H1 (cell line): ENCODE results near the gene EVI2B. TPM values are rescaled to one million over a fixed set of nuclear protein-coding genes. Genes with fewer than 3 reads are reported as not detected.

Source experiments
- CTCF ChIA-PET: fragments of 300-600 bp; sonication (Branson Sonifier 250); formaldehyde crosslinking; loops from one replicate; lab custom pipeline; 2021; ENCODE audit not compliant: partially characterized antibody; lab: Charles Lee
- POLR2A ChIA-PET: fragments of 300-600 bp; sonication (Branson Sonifier 250); formaldehyde crosslinking; loops from one replicate; lab custom pipeline; 2021; ENCODE audit warnings: inconsistent platforms; ENCODE audit not compliant: partially characterized antibody; lab: Charles Lee
- DNase-seq, 2 experiments: peaks; one replicate each; pipeline versions ENCODE4 v3.0.0 to v3.0.0-alpha.2; 2010 to 2022; ENCODE audit warnings: low spot score in 2 of 2, low read depth in 1 of 2, mixed read lengths in 1 of 2
- FAIRE-seq: peaks from 2 replicates; lab custom pipeline; 2011; peaks lifted over from hg19 to GRCh38; lab: Jason Lieb, UNC
- H2AFZ ChIP-seq: 2 replicates; pipeline ENCODE4 v1.8.1; 2012; ENCODE audit warnings: low read length, inconsistent platforms
- H2AK5ac ChIP-seq: 2 replicates; pipeline ENCODE4 v1.6.1; 2013; ENCODE audit warnings: low read depth, low read length
- H2BK120ac ChIP-seq: replicated peaks from 2 replicates; pipeline ENCODE3; 2013; ENCODE audit warnings: low read depth, low read length, inconsistent platforms
- H2BK12ac ChIP-seq: 2 replicates; pipeline ENCODE4 v1.6.1; 2013; ENCODE audit warnings: low read depth, low read length
- H2BK15ac ChIP-seq: 2 replicates; pipeline ENCODE4 v1.6.1; 2013; ENCODE audit warnings: low read length
- H2BK20ac ChIP-seq: 2 replicates; pipeline ENCODE4 v1.6.1; 2013; ENCODE audit warnings: low read length
- H2BK5ac ChIP-seq: 2 replicates; pipeline ENCODE4 v1.6.1; 2013; ENCODE audit warnings: low read depth, low read length
- H3K14ac ChIP-seq: 2 replicates; pipeline ENCODE4 v1.6.1; 2013; ENCODE audit warnings: inconsistent platforms; ENCODE audit not compliant: insufficient read length
- H3K18ac ChIP-seq: 2 replicates; pipeline ENCODE4 v1.6.1; 2013; ENCODE audit warnings: low read length; ENCODE audit errors: extremely low read depth
- H3K23ac ChIP-seq: 2 replicates; pipeline ENCODE4 v1.6.1; 2013; ENCODE audit warnings: inconsistent platforms; ENCODE audit not compliant: insufficient read length
- H3K23me2 ChIP-seq: 2 replicates; pipeline ENCODE4 v1.6.1; 2013; ENCODE audit warnings: low read depth, low read length
- H3K27ac ChIP-seq: 2 replicates; pipeline ENCODE4 v1.6.1; 2011; ENCODE audit warnings: low read depth, low read length, inconsistent platforms
- H3K27me3 ChIP-seq, 4 experiments: replicated peaks in 1 of 4; 1 replicate in 1 of 4; 2 replicates in 3 of 4; pipeline versions ENCODE4 v1.6.1 to v1.8.1; 2011 to 2013; ENCODE audit warnings: low read length in 3 of 4, mild to moderate bottlenecking in 3 of 4, inconsistent platforms in 2 of 4, mixed read lengths in 2 of 4, moderate library complexity in 1 of 4; ENCODE audit not compliant: control insufficient read depth in 3 of 4, insufficient read depth in 3 of 4; ENCODE audit errors: extremely low read depth in 1 of 4
- H3K36me3 ChIP-seq, 4 experiments: 2 replicates each; pipeline versions ENCODE4 v1.6.1 to v1.8.1; 2011 to 2013; ENCODE audit warnings: mild to moderate bottlenecking in 4 of 4, low read length in 3 of 4, moderate library complexity in 2 of 4, control low read depth in 1 of 4, inconsistent platforms in 1 of 4; ENCODE audit not compliant: insufficient read depth in 4 of 4, control insufficient read depth in 2 of 4
- H3K4ac ChIP-seq: replicated peaks from 2 replicates; pipeline ENCODE3; 2013; ENCODE audit warnings: low read length, low read depth, mixed read lengths, inconsistent platforms; ENCODE audit not compliant: insufficient read length
- H3K4me1 ChIP-seq, 4 experiments: replicated peaks in 1 of 4; 1 replicate in 1 of 4; 2 replicates in 3 of 4; pipeline versions ENCODE4 v1.6.1 to v1.8.1; 2011 to 2013; ENCODE audit warnings: low read length in 3 of 4, inconsistent platforms in 2 of 4, mixed read lengths in 1 of 4; ENCODE audit not compliant: insufficient read depth in 4 of 4, control insufficient read depth in 3 of 4
- H3K4me2 ChIP-seq, 2 experiments: 2 replicates each; pipeline versions ENCODE4 v1.6.1 to v1.8.1; 2011 to 2013; ENCODE audit warnings: low read depth in 2 of 2, low read length in 2 of 2, control low read depth in 1 of 2, inconsistent platforms in 1 of 2, mild to moderate bottlenecking in 1 of 2; ENCODE audit not compliant: insufficient read depth in 1 of 2
- H3K4me3 ChIP-seq, 4 experiments: fragments of 200-600, 300-600 bp in 1 of 4; sonication (generic), shearing (Covaris generic), sonication (Bioruptor Twin) in 1 of 4; 2 replicates each; pipeline versions ENCODE4 v1.5.1 to v1.8.1; 2011 to 2016; ENCODE audit warnings: low read length in 4 of 4, low read depth in 3 of 4, control low read depth in 2 of 4, inconsistent platforms in 2 of 4, mild to moderate bottlenecking in 2 of 4, mixed read lengths in 1 of 4, moderate library complexity in 1 of 4; ENCODE audit not compliant: insufficient read depth in 2 of 4; ENCODE audit errors: extremely low read depth in 1 of 4
- H3K56ac ChIP-seq: replicated peaks from 2 replicates; pipeline ENCODE3; 2013; ENCODE audit warnings: low read depth, mild to moderate bottlenecking, mixed read lengths, low read length, inconsistent platforms; ENCODE audit not compliant: insufficient read length
- H3K79me1 ChIP-seq: 2 replicates; pipeline ENCODE4 v1.6.1; 2013; ENCODE audit warnings: low read depth, low read length, control low read depth
- H3K79me2 ChIP-seq, 2 experiments: 2 replicates each; pipeline versions ENCODE4 v1.6.1 to v1.8.1; 2012 to 2013; ENCODE audit warnings: low read length in 2 of 2, mild to moderate bottlenecking in 2 of 2, inconsistent platforms in 1 of 2; ENCODE audit not compliant: insufficient read depth in 2 of 2, control insufficient read depth in 1 of 2
- H3K9ac ChIP-seq, 4 experiments: replicated peaks in 1 of 4; 1 replicate in 1 of 4; 2 replicates in 3 of 4; pipeline versions ENCODE4 v1.6.1 to v1.8.1; 2011 to 2013; ENCODE audit warnings: low read depth in 3 of 4, low read length in 3 of 4, control low read depth in 2 of 4, mild to moderate bottlenecking in 2 of 4, moderate library complexity in 2 of 4, inconsistent platforms in 1 of 4; ENCODE audit errors: extremely low read depth in 1 of 4
- H3K9me3 ChIP-seq, 2 experiments: 2 replicates each; pipeline versions ENCODE4 v1.6.1 to v1.8.1; 2012 to 2013; ENCODE audit warnings: mild to moderate bottlenecking in 2 of 2, moderate library complexity in 2 of 2, control low read depth in 1 of 2, inconsistent platforms in 1 of 2, low read depth in 1 of 2, low read length in 1 of 2, mixed read lengths in 1 of 2; ENCODE audit not compliant: insufficient read depth in 2 of 2
- H4K20me1 ChIP-seq, 2 experiments: replicated peaks in 1 of 2; 2 replicates each; pipeline versions ENCODE3 to v1.8.1; 2011 to 2013; ENCODE audit warnings: inconsistent platforms in 2 of 2, low read length in 2 of 2, mild to moderate bottlenecking in 1 of 2; ENCODE audit not compliant: insufficient read depth in 2 of 2, control insufficient read depth in 1 of 2
- H4K5ac ChIP-seq: 2 replicates; pipeline ENCODE4 v1.6.1; 2013; ENCODE audit warnings: low read length, low read depth, mixed read lengths, inconsistent platforms; ENCODE audit not compliant: insufficient read length
- H4K8ac ChIP-seq: 2 replicates; pipeline ENCODE4 v1.8.0; 2013; ENCODE audit warnings: mild to moderate bottlenecking, moderate library complexity, low read length, inconsistent platforms; ENCODE audit not compliant: insufficient read depth; ENCODE audit errors: extremely low read depth
- H4K91ac ChIP-seq: replicated peaks from 2 replicates; pipeline ENCODE3; 2013; ENCODE audit warnings: low read length, mixed read lengths, inconsistent platforms; ENCODE audit not compliant: insufficient read length
- ATF3 ChIP-seq: IDR thresholded peaks from 2 replicates; pipeline ENCODE4 v1.6.1; 2011; ENCODE audit warnings: low read depth, mild to moderate bottlenecking, low read length; ENCODE audit not compliant: insufficient read depth
- CHD2 ChIP-seq: IDR thresholded peaks from 2 replicates; pipeline ENCODE4 v1.6.1; 2012; ENCODE audit warnings: low read length, improper control_type of control experiment
- CTBP2 ChIP-seq: IDR thresholded peaks from 2 replicates; pipeline ENCODE4 v1.7.0; 2011; ENCODE audit warnings: borderline replicate concordance, mild to moderate bottlenecking, moderate library complexity, mixed read lengths, low read length; ENCODE audit not compliant: insufficient read depth, insufficient read length
- KDM4A ChIP-seq: IDR thresholded peaks from one replicate; pipeline ENCODE4 v1.7.1; 2012; ENCODE audit warnings: low read depth, mild to moderate bottlenecking, moderate library complexity, low read length, inconsistent platforms; ENCODE audit not compliant: severe bottlenecking
- MAFK ChIP-seq: IDR thresholded peaks from 2 replicates; pipeline ENCODE4 v1.6.1; 2012; ENCODE audit warnings: low read depth, mild to moderate bottlenecking, improper control_type of control experiment, low read length
- NRF1 ChIP-seq: IDR thresholded peaks from 2 replicates; pipeline ENCODE4 v1.6.1; 2011; ENCODE audit warnings: mild to moderate bottlenecking, low read depth, low read length, improper control_type of control experiment
- RNF2 ChIP-seq: fragments of 200-900, 300-1000 bp; sonication (generic); IDR thresholded peaks from 2 replicates; pipeline ENCODE4 v1.7.1; 2016; ENCODE audit warnings: borderline replicate concordance, low read depth, mild to moderate bottlenecking, antibody characterized with exemption, low read length; ENCODE audit not compliant: poor library complexity, severe bottlenecking; ENCODE audit errors: missing control alignments
- SIN3A ChIP-seq, 2 experiments: IDR thresholded peaks in 1 of 2; conservative IDR thresholded peaks in 1 of 2; 2 replicates each; pipeline ENCODE4 v1.6.1; 2011 to 2012; ENCODE audit warnings: low read length in 2 of 2, improper control_type of control experiment in 1 of 2, low read depth in 1 of 2, mild to moderate bottlenecking in 1 of 2
- YY1 ChIP-seq: IDR thresholded peaks from 2 replicates; pipeline ENCODE4 v1.6.1; 2011; ENCODE audit warnings: low read depth, mild to moderate bottlenecking, low read length
- ZNF274 ChIP-seq: IDR thresholded peaks from 2 replicates; pipeline ENCODE4 v1.7.0; 2012; ENCODE audit warnings: low read length, borderline replicate concordance; ENCODE audit errors: extremely low read depth
- WGBS, 2 experiments: shearing (Covaris generic) in 1 of 2; methylation state at CpG; one replicate each; pipeline versions ENCODE4 v1.1.6 to v1.1.7; 2013 to 2015; ENCODE audit warnings: low lambda C conversion rate in 2 of 2, mixed read lengths in 2 of 2, inconsistent platforms in 1 of 2, low coverage in 1 of 2, missing lambda C conversion rate in 1 of 2; ENCODE audit not compliant: insufficient replicate concordance in 2 of 2, insufficient coverage in 1 of 2, insufficient read length in 1 of 2; ENCODE audit errors: extremely low coverage in 1 of 2, missing lambda C conversion rate in 1 of 2; 5-methylcytosine and 5-hydroxymethylcytosine counted together
- polyA plus RNA-seq, 7 experiments: library from polyadenylated mRNA; depleted of rRNA in 3 of 7; stranded (reverse) in 5 of 7; unstranded in 2 of 7; fragments of >200 nt in 5 of 7; fragments of 200-250 nt in 2 of 7; gene quantifications; 1 replicate in 5 of 7; 2 replicates in 1 of 7; 4 replicates in 1 of 7; pipeline versions ENCODE4 v1.2.1 to v1.2.3, GENCODE V29; 2011 to 2013; ENCODE audit warnings: missing spikeins in 2 of 7, mixed read lengths in 2 of 7
- total RNA-seq: library from RNA; stranded (reverse); fragmentation: NEBNext Ultra II Directional; extraction: Animal tissue kit (Norgen Biotek cat#: 25700); gene quantifications from 2 replicates; pipeline ENCODE4 v1.2.1, GENCODE V29; 2021
- TF ChIP-seq, protein P1 (sequence below): IDR thresholded peaks from 2 replicates; pipeline ENCODE4 v1.6.1; 2012; ENCODE audit warnings: low read length, inconsistent platforms

Gene EVI2B
- total and polyA plus RNA-seq, 2 of the 8 experiments (the other 6 are each of a cell fraction or from before 2014, with no cell fraction given): not detected

- H3K9me3 ChIP-seq: no peaks in the 10 kb centered on the region
- POLR2A ChIA-PET: no interaction called here
- TF ChIP-seq SIN3A (conservative IDR thresholded peaks at IDR 0.05 in 1 of 2, IDR thresholded peaks at IDR 0.05 in 1 of 2; ENCODE audit: low read depth in 1 of 2, low read length in 2 of 2) (no peak), KDM4A (no peak), ZNF274 (no peak), RNF2 (no peak), ATF3 (no peak), MAFK (no peak), NRF1 (no peak), YY1 (no peak), CTBP2 (no peak), CHD2 (no peak)
- TF ChIP-seq, protein P1, sequence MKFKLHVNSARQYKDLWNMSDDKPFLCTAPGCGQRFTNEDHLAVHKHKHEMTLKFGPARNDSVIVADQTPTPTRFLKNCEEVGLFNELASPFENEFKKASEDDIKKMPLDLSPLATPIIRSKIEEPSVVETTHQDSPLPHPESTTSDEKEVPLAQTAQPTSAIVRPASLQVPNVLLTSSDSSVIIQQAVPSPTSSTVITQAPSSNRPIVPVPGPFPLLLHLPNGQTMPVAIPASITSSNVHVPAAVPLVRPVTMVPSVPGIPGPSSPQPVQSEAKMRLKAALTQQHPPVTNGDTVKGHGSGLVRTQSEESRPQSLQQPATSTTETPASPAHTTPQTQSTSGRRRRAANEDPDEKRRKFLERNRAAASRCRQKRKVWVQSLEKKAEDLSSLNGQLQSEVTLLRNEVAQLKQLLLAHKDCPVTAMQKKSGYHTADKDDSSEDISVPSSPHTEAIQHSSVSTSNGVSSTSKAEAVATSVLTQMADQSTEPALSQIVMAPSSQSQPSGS: no peak
Observed at GRCh38 chr17:31311526-31311925, 2.3 kb downstream of the EVI2B start.

More at GRCh38 chr17:31311526-31311925, 2.3 kb downstream of the EVI2B start:
- H3K4me2 ChIP-seq: no peak overlapping the region
- no peak overlapping the region for H4K5ac ChIP-seq
- H2BK15ac ChIP-seq: no peak overlapping the region
- no peak overlapping the region for H3K18ac ChIP-seq
- H3K36me3 ChIP-seq: no peaks in the 10 kb centered on the region
- H4K91ac ChIP-seq: no peak overlapping the region
- no peak overlapping the region for H2BK20ac ChIP-seq
- no peak overlapping the region for H3K4ac ChIP-seq
- 90% methylated on average over 3 of the region's 3 CpGs; no CpG with 5 or more reads in 1 of the 2 experiments for WGBS, 2 experiments
- H3K23ac ChIP-seq: no peak overlapping the region
- no peaks in the 10 kb centered on the region for H3K27me3 ChIP-seq
- no peaks in the 10 kb centered on the region for H3K23me2 ChIP-seq
- FAIRE-seq: no peak
- no peak overlapping the region for H4K8ac ChIP-seq
- CTCF ChIA-PET: interaction anchor here (1.1 kb wide), 1 partner anchor 45 kb away, joined by 3 read pairs; no protein-coding TSS in a partner anchor
- no peak overlapping the region for H2AK5ac ChIP-seq
- H2AFZ ChIP-seq: no peak overlapping the region
- no peaks in the 10 kb centered on the region for H3K79me2 ChIP-seq
- no peak overlapping the region for H3K14ac ChIP-seq
- no peak overlapping the region for H2BK12ac ChIP-seq
- H3K79me1 ChIP-seq: no peaks in the 10 kb centered on the region
- H3K4me3 ChIP-seq: no peak overlapping the region
- no peak overlapping the region for H2BK120ac ChIP-seq
- no peak overlapping the region for H3K9ac ChIP-seq
- no peak overlapping the region for H3K27ac ChIP-seq
- no peak for DNase-seq
- H2BK5ac ChIP-seq: no peak overlapping the region
- H3K56ac ChIP-seq: no peak overlapping the region
- H4K20me1 ChIP-seq: no peaks in the 10 kb centered on the region
- H3K4me1 ChIP-seq: no peaks in the 10 kb centered on the region
